NCI-H128 (cell line): ENCODE data around the gene MX2.

Experiments used
- DNase-seq: peaks from one replicate; lab custom pipeline; 2025; ENCODE audit not compliant: unreplicated experiment; lab: John Stamatoyannopoulos, UW

Gene MX2

GRCh38 chr21:41381731-41382130 is 19.9 kb downstream of the MX2 start:
- no peak for DNase-seq

GRCh38 chr21:41387042-41387819 is 25.4 kb downstream of the MX2 start:
- DNase-seq: no peak

- no peak for DNase-seq
Measured at GRCh38 chr21:41387824-41388223, 26.0 kb downstream of the MX2 start.

- no peak for DNase-seq
Measured at GRCh38 chr21:41388259-41388658, 26.4 kb downstream of the MX2 start.

GRCh38 chr21:41390043-41390639 is 28.3 kb downstream of the MX2 start:
- DNase-seq: no peak

GRCh38 chr21:41393876-41394465 is 32.1 kb downstream of the MX2 start:
- no peak for DNase-seq

GRCh38 chr21:41396558-41397075 is 34.8 kb downstream of the MX2 start:
- no peak for DNase-seq

- DNase-seq: no peak
Measured at GRCh38 chr21:41397471-41397891, 35.7 kb downstream of the MX2 start.

- no peak for DNase-seq
Measured at GRCh38 chr21:41398251-41398650, 36.4 kb downstream of the MX2 start.

- no peak for DNase-seq
Measured at GRCh38 chr21:41398831-41399230, 37.0 kb downstream of the MX2 start.

GRCh38 chr21:41399246-41399800 is 37.5 kb downstream of the MX2 start:
- DNase-seq: no peak

GRCh38 chr21:41402231-41402630 is 40.4 kb downstream of the MX2 start:
- no peak for DNase-seq

- DNase-seq: no peak
Measured at GRCh38 chr21:41402796-41403195, 41.0 kb downstream of the MX2 start.

- no peak for DNase-seq
Measured at GRCh38 chr21:41403331-41403730, 41.5 kb downstream of the MX2 start.

- DNase-seq: no peak
Measured at GRCh38 chr21:41403966-41404365, 42.1 kb downstream of the MX2 start.

- no peak for DNase-seq
Measured at GRCh38 chr21:41405321-41405720, 43.5 kb downstream of the MX2 start.

GRCh38 chr21:41406340-41406739 is 44.5 kb downstream of the MX2 start:
- no peak for DNase-seq

- no peak for DNase-seq
Measured at GRCh38 chr21:41407541-41408460, 46.0 kb downstream of the MX2 start.

GRCh38 chr21:41410361-41410760 is 48.5 kb downstream of the MX2 start:
- no peak for DNase-seq

GRCh38 chr21:41410767-41411448 is 49.1 kb downstream of the MX2 start:
- no peak for DNase-seq
